Loucy (cell line): ENCODE results near the gene LSM5.

Experiments used
- EZH2phosphoT487 ChIP-seq: fragments of 200-600 bp; IDR thresholded peaks from 2 replicates; pipeline ENCODE4 v1.6.1; 2018; ENCODE audit warnings: antibody characterized with exemption, mild to moderate bottlenecking, moderate library complexity, borderline replicate concordance
- TF ChIP-seq, protein P1 (sequence below): fragments of 200-600 bp; sonication (generic); conservative IDR thresholded peaks from 2 replicates; pipeline ENCODE4 v1.5.1; 2014; ENCODE audit warnings: mild to moderate bottlenecking, antibody characterized with exemption, low read length

DNA sequence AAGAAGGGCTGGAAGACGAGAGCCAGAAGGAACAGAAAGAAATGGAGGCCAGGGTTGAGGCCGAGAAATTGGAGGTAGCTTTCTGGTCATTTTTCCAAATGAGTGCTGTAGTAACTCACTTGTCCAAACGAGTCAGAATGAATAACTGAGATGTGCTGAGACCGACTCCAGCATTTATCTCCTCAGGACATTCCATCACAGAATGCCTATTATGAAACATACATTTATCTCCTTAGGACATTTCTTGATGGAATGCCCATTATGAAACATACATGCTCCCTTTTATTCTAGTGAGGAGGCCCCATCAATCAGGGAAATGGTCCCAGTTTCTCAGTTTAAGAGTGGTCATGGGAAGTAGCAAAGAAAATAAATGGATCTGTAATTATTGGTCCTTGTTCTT is 21.6 kb upstream of the LSM5 start:
- TF ChIP-seq, protein P1, sequence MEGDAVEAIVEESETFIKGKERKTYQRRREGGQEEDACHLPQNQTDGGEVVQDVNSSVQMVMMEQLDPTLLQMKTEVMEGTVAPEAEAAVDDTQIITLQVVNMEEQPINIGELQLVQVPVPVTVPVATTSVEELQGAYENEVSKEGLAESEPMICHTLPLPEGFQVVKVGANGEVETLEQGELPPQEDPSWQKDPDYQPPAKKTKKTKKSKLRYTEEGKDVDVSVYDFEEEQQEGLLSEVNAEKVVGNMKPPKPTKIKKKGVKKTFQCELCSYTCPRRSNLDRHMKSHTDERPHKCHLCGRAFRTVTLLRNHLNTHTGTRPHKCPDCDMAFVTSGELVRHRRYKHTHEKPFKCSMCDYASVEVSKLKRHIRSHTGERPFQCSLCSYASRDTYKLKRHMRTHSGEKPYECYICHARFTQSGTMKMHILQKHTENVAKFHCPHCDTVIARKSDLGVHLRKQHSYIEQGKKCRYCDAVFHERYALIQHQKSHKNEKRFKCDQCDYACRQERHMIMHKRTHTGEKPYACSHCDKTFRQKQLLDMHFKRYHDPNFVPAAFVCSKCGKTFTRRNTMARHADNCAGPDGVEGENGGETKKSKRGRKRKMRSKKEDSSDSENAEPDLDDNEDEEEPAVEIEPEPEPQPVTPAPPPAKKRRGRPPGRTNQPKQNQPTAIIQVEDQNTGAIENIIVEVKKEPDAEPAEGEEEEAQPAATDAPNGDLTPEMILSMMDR: no peak
- no peak for TF ChIP-seq EZH2phosphoT487
